DND-41 (cell line): ENCODE data around the gene KATNIP.

Source experiments
- CTCF ChIP-seq: IDR thresholded peaks from 2 replicates; pipeline ENCODE4 v1.5.1; 2012; ENCODE audit warnings: borderline replicate concordance, low read length, moderate library complexity, mild to moderate bottlenecking; ENCODE audit not compliant: poor library complexity, severe bottlenecking; ENCODE audit errors: extremely low read depth
- EZH2 ChIP-seq: IDR thresholded peaks from 3 replicates; pipeline ENCODE4 v1.6.1; 2012; ENCODE audit warnings: borderline replicate concordance, low read depth, mild to moderate bottlenecking, moderate library complexity, low read length, inconsistent platforms; ENCODE audit not compliant: severe bottlenecking

DNA sequence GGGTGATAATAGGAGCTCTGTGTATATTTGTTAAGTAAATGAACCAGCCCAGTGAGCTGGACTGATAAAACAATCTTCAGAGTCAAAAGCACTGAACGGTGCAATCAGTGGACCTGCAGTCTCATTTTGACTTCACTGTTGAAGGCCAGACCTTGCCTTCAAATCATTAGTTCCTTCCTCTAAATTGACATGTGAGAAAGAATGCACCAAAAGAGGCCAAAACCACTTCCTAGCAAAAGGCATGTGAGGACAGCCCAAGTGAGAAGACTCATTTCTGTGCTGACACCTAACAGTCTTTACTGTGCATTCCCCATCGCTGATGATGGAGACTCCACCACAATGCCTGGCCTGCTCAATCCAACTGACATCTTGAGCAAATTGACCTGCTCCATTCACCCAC lies 10.8 kb upstream of the KATNIP start:
- TF ChIP-seq EZH2 (no peak), CTCF (no peak)
